ENCODE data around the gene OCA2.

Gene OCA2

GRCh38 chr15:28037969-28038590, 61.0 kb downstream of the OCA2 start:
- Mint-ChIP-seq H3K27ac (no peak overlapping the region), H3K36me3 (no peaks in the 10 kb centered on the region), H3K4me3 (no peak overlapping the region), H3K4me1 (no peaks in the 10 kb centered on the region), H3K27me3 (peaks cover 12% of the 10 kb centered on the region), H3K9me3 (no peaks in the 10 kb centered on the region)

GRCh38 chr15:28033443-28033842, 65.7 kb downstream of the OCA2 start:
- peaks cover 4% of the 10 kb centered on the region for H3K27me3 Mint-ChIP-seq
- no peak overlapping the region for H3K27ac Mint-ChIP-seq
- H3K36me3 Mint-ChIP-seq, result no peaks in the 10 kb centered on the region
- no peaks in the 10 kb centered on the region for H3K9me3 Mint-ChIP-seq
- no peak overlapping the region for H3K4me3 Mint-ChIP-seq
- H3K4me1 Mint-ChIP-seq, result no peaks in the 10 kb centered on the region

GRCh38 chr15:28030801-28031200, 68.3 kb downstream of the OCA2 start:
- H3K4me3 Mint-ChIP-seq, result no peak overlapping the region
- H3K9me3 Mint-ChIP-seq, result no peaks in the 10 kb centered on the region
- peaks cover 2% of the 10 kb centered on the region for H3K27me3 Mint-ChIP-seq
- no peak overlapping the region for H3K27ac Mint-ChIP-seq
- H3K36me3 Mint-ChIP-seq, result no peaks in the 10 kb centered on the region
- H3K4me1 Mint-ChIP-seq, result no peaks in the 10 kb centered on the region

DNA sequence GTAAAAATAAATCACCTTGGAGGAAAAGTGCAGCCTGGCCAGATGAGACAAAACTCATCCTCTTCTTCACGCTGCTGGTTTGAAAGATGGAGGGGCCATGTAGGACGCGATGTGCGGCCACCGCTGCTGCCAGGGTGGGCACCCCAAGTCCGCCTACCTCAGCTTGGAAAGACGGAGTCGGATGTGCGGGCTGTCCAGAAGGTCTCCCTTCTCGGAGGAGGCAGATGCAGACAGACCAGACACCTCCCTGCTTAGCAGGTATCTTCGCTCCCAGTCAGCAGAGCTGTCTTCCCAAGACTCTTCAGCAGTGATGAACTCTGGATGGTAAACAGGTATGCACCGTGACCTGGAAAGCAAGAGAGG, 71.4 kb downstream of the OCA2 start:
- Mint-ChIP-seq H3K36me3 (no peaks in the 10 kb centered on the region), H3K4me3 (no peak overlapping the region), H3K27me3 (peaks cover 2% of the 10 kb centered on the region), H3K27ac (no peak overlapping the region), H3K4me1 (no peaks in the 10 kb centered on the region), H3K9me3 (no peaks in the 10 kb centered on the region)

DNA sequence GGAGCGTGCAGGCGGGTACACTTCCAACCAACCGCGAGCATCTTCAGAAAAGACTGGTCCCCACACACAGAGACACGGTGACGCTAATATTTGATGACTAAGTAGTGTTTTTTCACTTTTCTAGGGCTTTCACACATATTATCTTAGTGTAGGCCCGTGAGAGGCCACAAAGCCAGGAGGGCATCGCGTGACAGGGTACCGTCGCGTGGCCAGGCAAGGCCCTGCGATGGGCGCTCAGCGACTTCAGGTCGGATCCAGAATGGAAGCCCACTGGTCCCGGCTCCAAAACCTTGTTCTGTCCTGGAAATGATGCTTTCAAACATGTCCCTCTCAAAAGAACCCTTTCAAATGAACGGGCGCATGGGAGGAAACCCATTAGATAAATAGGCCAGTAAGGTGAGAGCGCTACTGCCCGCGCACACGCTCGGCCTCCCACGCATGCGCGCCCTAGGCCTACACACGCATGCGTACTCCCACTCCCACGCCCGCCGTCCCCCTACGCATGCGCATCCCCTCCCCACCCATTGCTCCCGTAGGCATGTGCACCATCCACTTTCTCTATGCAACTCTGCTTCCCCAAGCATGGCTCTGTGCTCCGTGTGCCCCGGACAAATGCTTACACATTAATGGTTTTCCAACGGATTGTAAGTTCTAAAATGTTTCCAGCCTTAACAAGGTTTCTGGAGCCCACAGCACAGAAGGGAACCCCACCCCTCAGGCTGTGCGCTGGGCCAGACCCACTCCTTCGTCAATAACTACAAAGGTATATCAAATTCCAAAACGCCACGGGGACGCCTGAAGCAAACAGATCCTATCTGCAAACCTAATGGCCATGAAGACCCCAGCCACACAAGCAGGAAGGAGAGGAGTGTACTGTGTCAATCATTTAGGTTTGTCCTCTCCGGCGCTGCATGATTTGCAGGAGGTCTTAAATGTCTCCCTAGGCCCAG, 72.1 kb downstream of the OCA2 start:
- Mint-ChIP-seq H3K27ac (no peak overlapping the region), H3K36me3 (no peaks in the 10 kb centered on the region), H3K9me3 (no peaks in the 10 kb centered on the region), H3K4me3 (no peak overlapping the region), H3K4me1 (no peaks in the 10 kb centered on the region), H3K27me3 (peaks cover 2% of the 10 kb centered on the region)

DNA sequence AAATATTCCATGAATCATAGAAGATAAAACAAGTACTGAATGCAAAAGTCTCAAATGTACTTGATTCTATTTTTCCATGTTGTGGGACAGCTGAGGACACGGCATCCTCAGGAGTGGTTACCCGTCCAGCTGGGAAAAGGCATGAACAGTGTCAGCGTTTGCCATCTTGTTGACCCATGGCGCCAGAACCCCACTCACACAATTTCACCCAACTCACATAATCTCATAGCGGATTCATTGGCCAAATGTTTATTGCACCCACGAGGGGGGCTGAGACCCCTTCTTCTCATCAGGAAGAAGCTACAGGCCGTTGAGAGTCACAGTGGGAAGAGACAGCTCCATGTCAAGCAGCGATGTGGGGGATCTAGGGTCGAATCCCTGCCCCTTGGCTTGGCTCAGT, 72.9 kb downstream of the OCA2 start:
- Mint-ChIP-seq H3K9me3 (no peaks in the 10 kb centered on the region), H3K4me3 (no peak overlapping the region), H3K4me1 (no peaks in the 10 kb centered on the region), H3K27me3 (peaks cover 2% of the 10 kb centered on the region), H3K36me3 (no peaks in the 10 kb centered on the region), H3K27ac (no peak overlapping the region)

DNA sequence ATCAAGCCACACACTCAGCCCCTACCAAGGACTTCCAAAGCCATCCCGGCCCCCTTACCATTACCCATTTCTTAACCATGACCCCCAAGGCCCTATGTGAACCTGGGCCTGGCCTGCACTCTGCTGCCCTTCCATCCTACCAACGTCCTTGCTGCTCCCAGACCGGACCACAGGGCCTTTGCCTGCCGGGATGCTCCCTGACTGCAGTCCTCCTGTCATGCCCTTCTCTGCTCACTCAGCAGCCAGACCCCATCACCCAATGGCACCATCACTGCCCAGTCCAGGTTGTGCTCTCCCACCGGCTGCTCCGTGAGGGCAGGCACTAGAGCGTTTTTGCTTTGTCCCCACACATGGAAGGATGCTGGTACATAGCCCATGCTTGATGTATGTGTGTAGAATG, 73.7 kb downstream of the OCA2 start:
- H3K36me3 Mint-ChIP-seq, result no peaks in the 10 kb centered on the region
- peaks cover 2% of the 10 kb centered on the region for H3K27me3 Mint-ChIP-seq
- no peak overlapping the region for H3K4me3 Mint-ChIP-seq
- H3K4me1 Mint-ChIP-seq, result no peaks in the 10 kb centered on the region
- no peaks in the 10 kb centered on the region for H3K9me3 Mint-ChIP-seq
- no peak overlapping the region for H3K27ac Mint-ChIP-seq

- no peaks in the 10 kb centered on the region for H3K9me3 Mint-ChIP-seq
- no peak overlapping the region for H3K4me3 Mint-ChIP-seq
These were observed 74.2 kb downstream of the OCA2 start for GRCh38 chr15:28024889-28025250.

GRCh38 chr15:28023933-28024888, 74.9 kb downstream of the OCA2 start:
- Mint-ChIP-seq H3K27ac (no peak overlapping the region), H3K4me3 (no peak overlapping the region), H3K36me3 (no peaks in the 10 kb centered on the region), H3K9me3 (no peaks in the 10 kb centered on the region), H3K27me3 (peaks cover 2% of the 10 kb centered on the region), H3K4me1 (no peaks in the 10 kb centered on the region)

More at GRCh38 chr15:28024889-28025250, 74.2 kb downstream of the OCA2 start:
- peaks cover 2% of the 10 kb centered on the region for H3K27me3 Mint-ChIP-seq
- no peaks in the 10 kb centered on the region for H3K4me1 Mint-ChIP-seq
- H3K27ac Mint-ChIP-seq, result no peak overlapping the region
- H3K36me3 Mint-ChIP-seq, result no peaks in the 10 kb centered on the region

DNA sequence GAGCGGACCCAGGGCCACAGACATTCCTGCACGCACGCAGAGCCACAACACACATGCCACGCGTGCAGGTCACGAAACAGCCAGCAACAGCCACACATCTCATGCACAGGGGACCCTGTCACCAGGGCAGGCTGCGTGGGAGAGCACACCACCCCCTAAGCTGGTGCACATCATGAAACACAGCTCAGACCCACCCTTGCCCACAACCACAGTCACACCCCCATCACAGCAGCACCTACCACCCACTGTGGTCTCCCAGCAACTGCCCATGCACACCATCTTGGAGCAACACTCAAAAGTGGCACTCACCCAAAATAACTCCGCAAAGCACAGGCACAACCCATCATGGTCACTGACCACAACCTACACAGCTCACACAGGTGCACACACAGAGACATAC, 75.7 kb downstream of the OCA2 start:
- no peaks in the 10 kb centered on the region for H3K9me3 Mint-ChIP-seq
- H3K4me3 Mint-ChIP-seq, result no peak overlapping the region
- H3K36me3 Mint-ChIP-seq, result no peaks in the 10 kb centered on the region
- H3K27me3 Mint-ChIP-seq, result peaks cover 2% of the 10 kb centered on the region
- no peak overlapping the region for H3K27ac Mint-ChIP-seq
- no peaks in the 10 kb centered on the region for H3K4me1 Mint-ChIP-seq

- Mint-ChIP-seq H3K36me3 (no peaks in the 10 kb centered on the region), H3K27ac (no peak overlapping the region), H3K4me3 (no peak overlapping the region), H3K27me3 (peaks cover 2% of the 10 kb centered on the region), H3K4me1 (no peaks in the 10 kb centered on the region), H3K9me3 (no peaks in the 10 kb centered on the region)
These were observed 76.2 kb downstream of the OCA2 start for GRCh38 chr15:28022961-28023360.

- H3K9me3 Mint-ChIP-seq, result no peaks in the 10 kb centered on the region
- H3K27me3 Mint-ChIP-seq, result peaks cover 2% of the 10 kb centered on the region
- H3K36me3 Mint-ChIP-seq, result no peaks in the 10 kb centered on the region
- no peak overlapping the region for H3K27ac Mint-ChIP-seq
- no peak overlapping the region for H3K4me3 Mint-ChIP-seq
- H3K4me1 Mint-ChIP-seq, result no peaks in the 10 kb centered on the region
These were observed 76.9 kb downstream of the OCA2 start for GRCh38 chr15:28022181-28022580.

DNA sequence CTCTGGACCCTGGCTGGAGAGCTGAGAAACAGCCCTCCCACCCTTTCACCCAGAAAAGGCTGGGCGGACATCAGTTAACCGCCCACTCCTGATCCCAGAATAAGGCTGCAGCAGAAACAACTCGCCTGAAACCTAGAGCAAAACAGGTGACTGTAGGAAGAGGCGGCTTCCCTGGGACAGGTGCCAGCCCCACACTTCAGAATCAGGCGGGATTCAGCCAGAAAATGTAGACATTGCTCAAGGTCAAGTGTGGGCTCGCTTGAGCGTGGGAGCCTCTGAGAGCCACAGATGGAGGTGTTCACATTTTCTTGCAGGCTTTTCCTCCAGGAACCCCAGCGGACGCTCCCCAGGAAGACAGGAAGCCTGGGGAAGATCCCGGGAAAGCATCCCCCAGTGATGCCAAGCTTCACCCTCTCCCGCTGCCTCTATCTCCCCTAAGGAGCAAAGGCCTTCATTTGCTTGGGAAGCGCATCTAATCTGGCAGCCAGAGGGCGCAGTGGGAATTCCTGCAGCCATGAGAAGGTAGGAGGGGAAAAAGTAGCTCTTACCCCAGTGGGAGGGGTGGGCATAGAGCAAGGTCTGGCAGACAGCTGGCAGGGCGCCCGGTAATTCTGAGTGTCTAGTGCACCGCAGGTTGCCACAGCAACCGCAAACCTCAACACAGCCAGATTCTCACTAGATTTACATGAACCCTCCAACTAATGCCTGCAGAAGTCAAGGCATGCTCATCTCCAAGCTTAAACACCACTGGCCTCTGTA, 77.7 kb downstream of the OCA2 start:
- H3K27ac Mint-ChIP-seq, result no peak overlapping the region
- H3K27me3 Mint-ChIP-seq, result peaks cover 2% of the 10 kb centered on the region
- no peaks in the 10 kb centered on the region for H3K36me3 Mint-ChIP-seq
- H3K4me3 Mint-ChIP-seq, result no peak overlapping the region
- no peaks in the 10 kb centered on the region for H3K9me3 Mint-ChIP-seq
- H3K4me1 Mint-ChIP-seq, result no peaks in the 10 kb centered on the region

GRCh38 chr15:28020644-28021043, 78.5 kb downstream of the OCA2 start:
- Mint-ChIP-seq H3K4me1 (no peaks in the 10 kb centered on the region), H3K27ac (no peak overlapping the region), H3K4me3 (no peak overlapping the region)

More at GRCh38 chr15:28020644-28021043, 78.5 kb downstream of the OCA2 start:
- Mint-ChIP-seq H3K9me3 (no peaks in the 10 kb centered on the region), H3K36me3 (no peaks in the 10 kb centered on the region), H3K27me3 (peaks cover 2% of the 10 kb centered on the region)

All from activated naive CD4-positive, alpha-beta T cell treated with anti-CD3 and anti-CD28 coated beads, Interleukin-2, amount 50 U/mL, for 24 hours (primary cell).